IPS-15b (cell line): ENCODE measurements around the gene LTBP3.

Experiments
- H3K27me3 ChIP-seq: one replicate; pipeline ENCODE4 v1.6.1; 2013; ENCODE audit warnings: low read length; ENCODE audit not compliant: control insufficient read depth, insufficient read depth
- H3K36me3 ChIP-seq: one replicate; pipeline ENCODE4 v1.6.1; 2013; ENCODE audit warnings: low read length; ENCODE audit not compliant: control insufficient read depth, insufficient read depth
- H3K4me1 ChIP-seq: one replicate; pipeline ENCODE4 v1.6.1; 2013; ENCODE audit warnings: mild to moderate bottlenecking, low read length; ENCODE audit not compliant: control insufficient read depth, insufficient read depth
- H3K4me3 ChIP-seq: one replicate; pipeline ENCODE4 v1.5.1; 2013; ENCODE audit warnings: low read depth, low read length
- H3K9ac ChIP-seq: one replicate; pipeline ENCODE4 v1.6.1; 2013; ENCODE audit warnings: low read depth, mild to moderate bottlenecking, low read length
- H3K9me3 ChIP-seq: one replicate; pipeline ENCODE4 v1.6.1; 2013; ENCODE audit warnings: mild to moderate bottlenecking, low read length; ENCODE audit not compliant: control insufficient read depth, insufficient read depth

Gene LTBP3

GRCh38 chr11:65545853-65546216 lies 12.3 kb downstream of the LTBP3 start:
- no peak overlapping the region for H3K9ac ChIP-seq
- peak overlapping the region; percentile 64 for H3K4me3 ChIP-seq
- peaks cover 70% of the 10 kb centered on the region for H3K27me3 ChIP-seq
- no peaks in the 10 kb centered on the region for H3K4me1 ChIP-seq
- no peaks in the 10 kb centered on the region for H3K9me3 ChIP-seq
- no peaks in the 10 kb centered on the region for H3K36me3 ChIP-seq

DNA sequence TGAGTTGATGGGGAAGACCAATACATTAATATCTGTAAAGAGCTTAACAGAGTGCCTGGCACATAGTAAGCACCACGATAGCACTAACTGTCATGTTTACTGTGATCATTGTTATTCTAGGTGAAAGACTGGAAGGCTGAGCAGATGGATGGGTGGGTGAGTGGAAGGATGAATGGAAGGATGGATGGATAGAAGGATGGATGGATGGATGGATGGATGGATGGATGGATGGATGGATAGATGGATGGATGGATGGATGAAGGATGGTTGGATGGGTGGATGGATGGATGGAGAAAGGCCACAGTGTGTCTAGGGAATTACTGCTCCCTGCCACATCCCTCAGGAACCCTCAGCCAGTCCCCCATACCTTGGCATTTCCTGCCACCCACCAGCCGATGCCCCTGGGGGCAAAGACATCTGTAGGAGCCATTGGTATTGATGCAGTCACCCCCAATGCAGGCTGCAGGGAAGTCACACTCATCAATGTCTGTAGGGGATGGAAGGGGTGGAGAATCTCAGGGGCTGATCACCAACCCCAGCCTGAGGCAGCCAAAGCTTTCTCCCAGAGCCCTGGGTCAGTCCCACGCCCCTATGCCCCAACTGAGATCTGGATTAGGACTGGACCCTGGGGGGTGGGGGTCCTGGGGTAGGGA lies 15.3 kb downstream of the LTBP3 start:
- Histone ChIP-seq H3K36me3 (peaks cover 2% of the 10 kb centered on the region), H3K9me3 (no peaks in the 10 kb centered on the region), H3K9ac (no peak overlapping the region), H3K4me1 (no peaks in the 10 kb centered on the region), H3K27me3 (peaks cover 57% of the 10 kb centered on the region), H3K4me3 (no peak overlapping the region)

GRCh38 chr11:65541093-65541982 lies 16.8 kb downstream of the LTBP3 start:
- Histone ChIP-seq H3K4me1 (no peaks in the 10 kb centered on the region), H3K27me3 (peaks cover 50% of the 10 kb centered on the region), H3K4me3 (peak overlapping the region; percentile 77)

DNA sequence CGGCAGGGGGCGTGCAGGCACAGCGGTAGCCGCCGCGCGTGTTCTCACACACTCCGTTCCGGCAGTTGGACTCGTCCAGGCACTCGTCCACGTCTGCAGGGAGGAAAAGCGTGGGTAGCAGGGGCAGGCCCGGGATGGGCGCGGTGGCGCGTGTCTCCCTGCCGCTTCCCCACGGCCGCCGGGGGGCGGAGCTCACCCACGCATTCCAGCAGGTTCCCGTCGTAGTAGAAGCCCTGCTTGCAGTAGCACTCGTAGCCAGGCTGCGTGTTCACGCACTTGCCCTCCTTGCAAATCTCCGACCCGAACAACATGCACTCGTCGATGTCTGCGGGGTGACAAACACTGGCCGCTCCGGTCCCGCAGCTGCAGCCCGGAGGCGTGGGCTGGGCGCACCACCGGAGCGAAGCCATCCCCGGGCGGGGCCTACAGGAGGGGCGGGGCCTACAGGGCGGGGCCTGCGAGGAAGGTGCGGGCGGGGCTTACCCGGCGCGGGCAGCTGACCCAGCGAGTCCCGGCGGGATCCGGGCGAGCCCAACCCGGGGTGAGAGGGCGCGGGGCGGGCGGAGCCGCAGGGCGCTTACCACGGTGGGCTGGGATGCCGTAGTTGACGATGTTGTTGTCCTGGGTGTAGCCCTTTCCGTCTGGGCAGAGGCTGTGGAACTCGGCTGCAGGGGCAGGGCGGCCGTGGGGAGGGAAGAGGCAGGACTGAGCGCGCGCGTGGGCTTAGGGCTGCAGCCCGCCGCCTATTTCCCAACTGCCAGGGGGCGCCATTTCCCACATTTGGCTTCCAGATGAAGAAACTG lies 17.7 kb downstream of the LTBP3 start:
- Histone ChIP-seq H3K9me3 (no peaks in the 10 kb centered on the region), H3K4me1 (no peaks in the 10 kb centered on the region), H3K27me3 (peaks cover 42% of the 10 kb centered on the region), H3K36me3 (peaks cover 19% of the 10 kb centered on the region), H3K4me3 (peak overlapping the region; percentile 77), H3K9ac (no peak overlapping the region)

More at GRCh38 chr11:65541093-65541982, 16.8 kb downstream of the LTBP3 start:
- Histone ChIP-seq H3K36me3 (peaks cover 12% of the 10 kb centered on the region), H3K9ac (no peak overlapping the region), H3K9me3 (no peaks in the 10 kb centered on the region)

DNA sequence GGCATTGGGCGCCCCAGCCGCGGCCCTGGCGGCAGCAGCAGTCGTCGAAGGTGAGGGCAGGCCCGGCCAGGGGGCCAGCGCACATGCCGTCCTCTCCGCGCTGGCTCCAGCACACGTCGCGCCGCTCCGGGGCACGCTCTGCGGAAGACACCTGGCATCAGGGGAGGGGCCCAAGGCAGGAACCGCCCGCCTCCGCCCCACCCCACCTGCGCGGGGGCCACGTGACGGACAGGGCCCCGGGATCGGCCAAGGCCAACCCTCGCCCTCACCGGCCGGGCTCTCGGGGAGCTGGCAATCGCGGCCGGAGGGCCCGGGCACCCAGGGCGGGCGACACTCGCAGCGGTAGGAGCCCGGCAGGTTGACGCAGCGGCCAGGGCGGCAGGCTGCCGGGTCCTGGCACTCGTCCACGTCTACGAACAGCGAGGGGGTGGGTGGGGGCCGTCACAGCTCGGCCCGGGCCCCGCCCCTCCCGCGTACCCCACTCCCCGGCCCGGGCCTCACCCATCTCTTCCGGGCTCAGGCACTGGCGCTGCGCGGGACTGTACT lies 18.3 kb downstream of the LTBP3 start:
- Histone ChIP-seq H3K9me3 (no peaks in the 10 kb centered on the region), H3K9ac (no peak overlapping the region), H3K4me3 (peak overlapping the region; percentile 77), H3K4me1 (no peaks in the 10 kb centered on the region), H3K27me3 (peaks cover 35% of the 10 kb centered on the region), H3K36me3 (peaks cover 24% of the 10 kb centered on the region)

DNA sequence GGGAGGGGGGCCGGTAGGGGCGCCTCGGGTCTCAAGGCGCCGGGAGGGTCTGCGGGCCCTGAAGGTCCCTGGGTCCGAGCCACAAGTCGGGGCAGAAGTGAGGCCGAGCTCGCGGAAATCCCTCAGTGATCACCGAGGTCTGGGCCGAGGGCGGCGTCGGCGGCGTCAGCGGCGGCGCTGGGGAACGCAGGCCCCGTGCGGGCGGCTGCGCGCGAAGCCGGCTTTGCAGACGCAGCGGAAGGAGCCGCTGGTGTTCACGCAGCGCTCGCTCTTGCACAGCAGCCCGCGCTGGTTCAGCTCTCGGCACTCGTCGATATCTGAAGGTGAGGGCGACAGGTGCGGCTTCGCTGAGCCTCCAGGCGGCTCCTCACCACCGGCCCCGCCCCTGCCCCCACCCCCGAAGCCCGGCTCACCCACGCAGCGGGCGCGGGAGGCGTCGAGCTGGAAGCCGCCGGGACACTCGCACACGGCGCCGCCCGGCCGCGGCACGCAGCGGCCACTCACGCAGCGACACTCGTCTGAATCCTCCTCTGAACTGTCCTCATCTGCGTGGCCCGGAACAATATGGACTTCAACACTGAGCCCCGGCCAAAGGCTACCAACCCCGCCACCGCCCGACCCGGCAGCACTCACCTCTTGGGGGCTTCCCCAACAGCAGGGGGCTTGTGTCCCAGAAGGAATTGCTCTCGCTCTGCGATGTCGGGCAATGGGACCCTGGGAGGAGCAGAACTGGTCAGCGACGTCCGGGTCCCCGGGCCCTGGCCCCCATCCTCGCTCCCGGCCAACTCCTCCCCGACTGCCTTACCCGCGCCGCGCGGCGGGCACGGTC lies 19.0 kb downstream of the LTBP3 start:
- Histone ChIP-seq H3K9ac (peak overlapping the region; percentile 24), H3K36me3 (peaks cover 24% of the 10 kb centered on the region), H3K9me3 (no peaks in the 10 kb centered on the region), H3K4me3 (peak overlapping the region; percentile 77), H3K4me1 (no peaks in the 10 kb centered on the region), H3K27me3 (peaks cover 28% of the 10 kb centered on the region)

DNA sequence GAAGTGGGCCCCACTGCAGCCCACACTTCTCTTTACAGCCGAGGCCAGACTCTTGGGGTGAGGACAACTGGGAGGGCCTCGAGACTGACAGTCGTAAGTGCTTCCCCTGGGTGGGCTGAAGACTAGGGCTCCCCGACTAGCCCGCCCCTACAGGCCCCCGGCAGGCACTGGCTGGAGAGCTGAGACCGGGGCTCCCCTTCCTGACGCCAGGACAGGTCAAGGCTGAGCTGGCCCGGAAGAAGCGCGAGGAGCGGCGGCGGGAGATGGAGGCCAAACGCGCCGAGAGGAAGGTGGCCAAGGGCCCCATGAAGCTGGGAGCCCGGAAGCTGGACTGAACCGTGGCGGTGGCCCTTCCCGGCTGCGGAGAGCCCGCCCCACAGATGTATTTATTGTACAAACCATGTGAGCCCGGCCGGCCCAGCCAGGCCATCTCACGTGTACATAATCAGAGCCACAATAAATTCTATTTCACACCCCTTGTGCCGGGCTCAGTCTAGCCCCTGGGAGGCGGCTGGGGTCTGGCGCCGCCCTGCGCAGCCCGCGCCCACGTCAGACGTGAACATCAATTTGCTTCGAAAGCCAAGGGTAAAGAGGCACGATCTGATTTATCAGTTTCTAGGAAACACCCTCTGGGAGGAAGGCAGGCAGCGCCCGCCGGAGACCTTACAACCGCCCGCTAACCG lies 19.8 kb downstream of the LTBP3 start:
- Histone ChIP-seq H3K9ac (no peak overlapping the region), H3K4me3 (peak overlapping the region; percentile 77), H3K4me1 (no peaks in the 10 kb centered on the region), H3K9me3 (no peaks in the 10 kb centered on the region), H3K27me3 (peaks cover 20% of the 10 kb centered on the region), H3K36me3 (peaks cover 24% of the 10 kb centered on the region)

DNA sequence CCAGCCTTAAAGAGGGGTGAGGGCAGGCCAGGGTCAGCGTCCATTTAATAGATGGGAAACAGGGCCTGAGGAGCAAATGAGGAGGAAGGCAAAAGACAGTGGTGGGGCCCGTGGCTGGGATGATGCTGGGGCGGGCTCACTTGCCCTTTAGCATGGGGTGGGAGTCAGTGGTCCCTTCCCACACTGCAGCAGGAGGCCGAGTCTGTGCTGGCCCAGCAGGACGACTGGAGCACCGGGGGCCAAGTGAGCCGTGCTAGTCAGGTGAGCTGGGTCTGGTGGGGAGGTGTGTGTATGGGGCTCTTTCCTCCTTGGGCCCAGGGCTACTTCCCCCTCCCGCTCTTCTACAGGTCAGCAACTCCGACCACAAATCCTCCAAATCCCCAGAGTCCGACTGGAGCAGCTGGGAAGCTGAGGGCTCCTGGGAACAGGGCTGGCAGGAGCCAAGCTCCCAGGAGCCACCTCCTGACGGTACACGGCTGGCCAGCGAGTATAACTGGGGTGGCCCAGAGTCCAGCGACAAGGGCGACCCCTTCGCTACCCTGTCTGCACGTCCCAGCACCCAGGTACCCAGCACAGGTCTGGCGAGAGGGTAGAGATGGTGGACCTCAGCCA lies 20.4 kb downstream of the LTBP3 start:
- H3K36me3 ChIP-seq = peaks cover 26% of the 10 kb centered on the region
- H3K9ac ChIP-seq = no peak overlapping the region
- H3K4me3 ChIP-seq = no peak overlapping the region
- H3K9me3 ChIP-seq = no peaks in the 10 kb centered on the region
- peaks cover 17% of the 10 kb centered on the region for H3K27me3 ChIP-seq
- no peaks in the 10 kb centered on the region for H3K4me1 ChIP-seq

GRCh38 chr11:65537296-65537597 lies 20.9 kb downstream of the LTBP3 start:
- Histone ChIP-seq H3K4me1 (no peaks in the 10 kb centered on the region), H3K36me3 (peaks cover 30% of the 10 kb centered on the region), H3K9me3 (no peaks in the 10 kb centered on the region), H3K9ac (no peak overlapping the region), H3K4me3 (no peak overlapping the region), H3K27me3 (peaks cover 15% of the 10 kb centered on the region)

DNA sequence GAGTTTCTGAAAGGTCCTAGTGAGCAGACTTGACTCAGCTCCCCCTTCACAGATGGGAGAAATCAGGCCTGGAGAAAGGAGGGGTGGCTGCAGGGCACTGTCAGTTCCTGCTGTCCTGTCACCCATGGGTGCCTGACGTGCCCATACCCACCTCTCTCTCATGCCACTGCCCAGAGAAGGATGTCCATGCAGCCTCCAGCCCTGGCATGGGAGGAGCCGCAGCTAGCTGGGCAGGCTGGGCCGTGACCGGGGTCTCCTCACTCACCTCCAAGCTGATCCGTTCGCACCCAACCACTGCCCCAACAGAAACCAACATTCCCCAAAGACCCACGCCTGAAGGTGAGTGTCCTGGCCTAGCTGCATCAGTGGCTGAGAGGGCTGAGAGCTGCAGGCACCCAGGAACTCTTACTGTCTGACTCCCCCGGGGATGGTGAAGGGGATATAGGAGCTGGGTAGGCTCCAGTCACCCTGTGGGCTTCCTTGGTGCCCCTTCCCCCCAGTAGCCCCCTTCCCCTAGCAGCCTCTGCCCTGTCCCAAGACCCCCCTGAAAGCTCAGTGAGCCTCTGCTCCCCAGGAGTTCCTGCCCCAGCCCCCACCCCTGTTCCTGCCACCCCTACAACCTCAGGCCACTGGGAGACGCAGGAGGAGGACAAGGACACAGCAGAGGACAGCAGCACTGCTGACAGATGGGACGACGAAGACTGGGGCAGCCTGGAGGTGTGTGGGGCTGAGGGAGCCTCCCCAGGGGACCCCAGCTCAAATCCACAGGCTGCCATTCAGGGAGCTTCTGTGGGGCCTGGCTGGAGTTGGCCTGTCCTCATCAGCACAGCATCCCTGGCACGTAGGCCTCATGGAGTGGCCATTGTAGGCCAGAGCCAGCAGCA lies 21.5 kb downstream of the LTBP3 start:
- no peak overlapping the region for H3K4me3 ChIP-seq
- peaks cover 11% of the 10 kb centered on the region for H3K27me3 ChIP-seq
- H3K9me3 ChIP-seq = no peaks in the 10 kb centered on the region
- H3K9ac ChIP-seq = no peak overlapping the region
- no peaks in the 10 kb centered on the region for H3K4me1 ChIP-seq
- peaks cover 33% of the 10 kb centered on the region for H3K36me3 ChIP-seq
